H9 (cell line): ENCODE measurements around the gene THRAP3. TPM values are rescaled to one million over a fixed set of nuclear protein-coding genes. Genes with fewer than 3 reads are reported as not detected.

Experiments used
- DNase-seq: peaks from one replicate; pipeline ENCODE4 v3.0.0-alpha.2; 2017
- H2AFZ ChIP-seq: one replicate; pipeline ENCODE4 v1.6.1; 2013; ENCODE audit warnings: mild to moderate bottlenecking, low read length, control low read depth, moderate library complexity
- H2AK5ac ChIP-seq: 2 replicates; pipeline ENCODE4 v1.6.1; 2013; ENCODE audit warnings: low read length, control low read depth, mixed read lengths; ENCODE audit not compliant: insufficient read length
- H2BK120ac ChIP-seq: one replicate; pipeline ENCODE4 v1.6.1; 2013; ENCODE audit warnings: low read depth, mild to moderate bottlenecking, low read length, control low read depth, inconsistent platforms; ENCODE audit not compliant: poor library complexity, severe bottlenecking
- H2BK12ac ChIP-seq: 2 replicates; pipeline ENCODE4 v1.6.1; 2013; ENCODE audit warnings: low read length, control low read depth, mixed read lengths, low read depth; ENCODE audit not compliant: insufficient read length
- H2BK15ac ChIP-seq: 2 replicates; pipeline ENCODE4 v1.6.1; 2013; ENCODE audit warnings: low read depth, low read length, control low read depth
- H2BK20ac ChIP-seq: one replicate; pipeline ENCODE4 v1.6.1; 2013; ENCODE audit warnings: low read depth, mild to moderate bottlenecking, low read length, control low read depth, inconsistent platforms; ENCODE audit not compliant: poor library complexity, severe bottlenecking
- H2BK5ac ChIP-seq: 2 replicates; pipeline ENCODE4 v1.6.1; 2013; ENCODE audit warnings: low read length, control low read depth, mixed read lengths; ENCODE audit not compliant: insufficient read length
- H3K14ac ChIP-seq: 2 replicates; pipeline ENCODE4 v1.6.1; 2013; ENCODE audit warnings: low read length, control low read depth; ENCODE audit not compliant: insufficient read depth
- H3K18ac ChIP-seq: 2 replicates; pipeline ENCODE4 v1.6.1; 2013; ENCODE audit warnings: low read depth, mild to moderate bottlenecking, mixed read lengths, low read length, control low read depth; ENCODE audit not compliant: insufficient read length
- H3K23ac ChIP-seq: 2 replicates; pipeline ENCODE4 v1.6.1; 2013; ENCODE audit warnings: low read length, control low read depth, mixed read lengths, low read depth; ENCODE audit not compliant: insufficient read length
- H3K23me2 ChIP-seq: 2 replicates; pipeline ENCODE4 v1.6.1; 2013; ENCODE audit warnings: low read depth, mild to moderate bottlenecking, mixed read lengths, low read length, control low read depth; ENCODE audit not compliant: insufficient read length, poor library complexity, severe bottlenecking
- H3K27ac ChIP-seq: 2 replicates; pipeline ENCODE4 v1.5.1; 2013; ENCODE audit warnings: low read length, control low read depth, mixed read lengths, low read depth; ENCODE audit not compliant: insufficient read length
- H3K27me3 ChIP-seq: 2 replicates; pipeline ENCODE4 v1.6.1; 2013; ENCODE audit warnings: low read length, control low read depth, inconsistent platforms; ENCODE audit not compliant: insufficient read depth
- H3K4ac ChIP-seq: 2 replicates; pipeline ENCODE4 v1.6.1; 2013; ENCODE audit warnings: low read depth, mild to moderate bottlenecking, control low read depth, inconsistent platforms, low read length, moderate library complexity
- H3K4me1 ChIP-seq: 2 replicates; pipeline ENCODE4 v1.6.1; 2013; ENCODE audit warnings: low read length, control low read depth, inconsistent platforms; ENCODE audit not compliant: insufficient read depth
- H3K4me2 ChIP-seq: 2 replicates; pipeline ENCODE4 v1.6.1; 2013; ENCODE audit warnings: low read length, control low read depth, mixed read lengths; ENCODE audit not compliant: insufficient read length, insufficient read depth
- H3K56ac ChIP-seq: 2 replicates; pipeline ENCODE4 v1.6.1; 2013; ENCODE audit warnings: low read depth, mild to moderate bottlenecking, mixed read lengths, low read length, control low read depth; ENCODE audit not compliant: insufficient read length
- H3K79me1 ChIP-seq: 2 replicates; pipeline ENCODE4 v1.6.1; 2013; ENCODE audit warnings: low read depth, mild to moderate bottlenecking, moderate library complexity, low read length, control low read depth, inconsistent platforms; ENCODE audit not compliant: insufficient read depth, poor library complexity, severe bottlenecking
- H3K79me2 ChIP-seq: 2 replicates; pipeline ENCODE4 v1.6.1; 2013; ENCODE audit warnings: low read length, control low read depth, inconsistent platforms; ENCODE audit not compliant: insufficient read depth
- H3K9ac ChIP-seq: 2 replicates; pipeline ENCODE4 v1.6.1; 2013; ENCODE audit warnings: low read length, control low read depth, mixed read lengths; ENCODE audit not compliant: insufficient read length; ENCODE audit errors: extremely low read depth
- H3K9me3 ChIP-seq: one replicate; pipeline ENCODE4 v1.6.1; 2013; ENCODE audit warnings: low read depth, low read length, inconsistent platforms; ENCODE audit not compliant: control insufficient read depth
- H3T11ph ChIP-seq: one replicate; pipeline ENCODE4 v1.6.1; 2013; ENCODE audit warnings: mild to moderate bottlenecking, low read length, control low read depth, inconsistent platforms
- H4K20me1 ChIP-seq: one replicate; pipeline ENCODE4 v1.6.1; 2013; ENCODE audit not compliant: control insufficient read depth, insufficient read length, insufficient read depth
- H4K5ac ChIP-seq: 2 replicates; pipeline ENCODE4 v1.6.1; 2013; ENCODE audit warnings: low read depth, mild to moderate bottlenecking, mixed read lengths, low read length, control low read depth; ENCODE audit not compliant: insufficient read length
- H4K8ac ChIP-seq: replicated peaks from 2 replicates; pipeline ENCODE4 v1.6.1; 2013; ENCODE audit warnings: low read length, control low read depth, mixed read lengths, low read depth; ENCODE audit not compliant: insufficient read length
- H4K91ac ChIP-seq: 2 replicates; pipeline ENCODE4 v1.6.1; 2013; ENCODE audit warnings: low read depth, mild to moderate bottlenecking, moderate library complexity, mixed read lengths, low read length, control low read depth; ENCODE audit not compliant: insufficient read length
- H3K27ac Mint-ChIP-seq, 3 experiments: 2 replicates in 2 of 3; 3 replicates in 1 of 3; pipeline ENCODE4 v1.8.0; 2020 to 2021; ENCODE audit warnings: mixed read lengths in 3 of 3, mild to moderate bottlenecking in 1 of 3, moderate library complexity in 1 of 3
- H3K27me3 Mint-ChIP-seq: 2 replicates; pipeline ENCODE4 v1.8.0; 2021; ENCODE audit warnings: low read depth, mild to moderate bottlenecking, moderate library complexity, mixed read lengths
- H3K36me3 Mint-ChIP-seq, 3 experiments: 2 replicates in 2 of 3; 3 replicates in 1 of 3; pipeline ENCODE4 v1.8.0; 2020 to 2021; ENCODE audit warnings: low read depth in 3 of 3, mixed read lengths in 3 of 3; ENCODE audit not compliant: insufficient read depth in 1 of 3
- H3K4me1 Mint-ChIP-seq, 2 experiments: 2 replicates each; pipeline ENCODE4 v1.8.0; 2020; ENCODE audit warnings: mixed read lengths in 2 of 2
- H3K4me3 Mint-ChIP-seq, 2 experiments: 2 replicates in 1 of 2; 3 replicates in 1 of 2; pipeline ENCODE4 v1.8.0; 2020 to 2021; ENCODE audit warnings: mild to moderate bottlenecking in 2 of 2, mixed read lengths in 2 of 2, moderate library complexity in 1 of 2
- H3K9me3 Mint-ChIP-seq, 2 experiments: 2 replicates in 1 of 2; 3 replicates in 1 of 2; pipeline ENCODE4 v1.8.0; 2020; ENCODE audit warnings: mild to moderate bottlenecking in 2 of 2, mixed read lengths in 2 of 2, moderate library complexity in 1 of 2
- WGBS: extraction: QIAGEN DNeasy Blood & Tissue Kit; methylation state at CpG from one replicate; pipeline ENCODE4 v1.1.7; 2013; ENCODE audit warnings: missing lambda C conversion rate, low lambda C conversion rate, mixed read lengths; ENCODE audit not compliant: insufficient read length; ENCODE audit errors: extremely low coverage; 5-methylcytosine and 5-hydroxymethylcytosine counted together
- total RNA-seq: library from RNA; stranded (reverse); gene quantifications from 2 replicates; pipeline ENCODE4 v1.2.1, GENCODE V29; 2021
- TF ChIP-seq, protein P1 (sequence below): fragments of 200-600 bp; sonication (generic); conservative IDR thresholded peaks from 3 replicates; pipeline ENCODE4 v1.8.0; 2021; ENCODE audit warnings: antibody characterized with exemption, mild to moderate bottlenecking

Gene THRAP3
- total RNA-seq, 1 experiment from 2014 or later = 186 TPM

DNA sequence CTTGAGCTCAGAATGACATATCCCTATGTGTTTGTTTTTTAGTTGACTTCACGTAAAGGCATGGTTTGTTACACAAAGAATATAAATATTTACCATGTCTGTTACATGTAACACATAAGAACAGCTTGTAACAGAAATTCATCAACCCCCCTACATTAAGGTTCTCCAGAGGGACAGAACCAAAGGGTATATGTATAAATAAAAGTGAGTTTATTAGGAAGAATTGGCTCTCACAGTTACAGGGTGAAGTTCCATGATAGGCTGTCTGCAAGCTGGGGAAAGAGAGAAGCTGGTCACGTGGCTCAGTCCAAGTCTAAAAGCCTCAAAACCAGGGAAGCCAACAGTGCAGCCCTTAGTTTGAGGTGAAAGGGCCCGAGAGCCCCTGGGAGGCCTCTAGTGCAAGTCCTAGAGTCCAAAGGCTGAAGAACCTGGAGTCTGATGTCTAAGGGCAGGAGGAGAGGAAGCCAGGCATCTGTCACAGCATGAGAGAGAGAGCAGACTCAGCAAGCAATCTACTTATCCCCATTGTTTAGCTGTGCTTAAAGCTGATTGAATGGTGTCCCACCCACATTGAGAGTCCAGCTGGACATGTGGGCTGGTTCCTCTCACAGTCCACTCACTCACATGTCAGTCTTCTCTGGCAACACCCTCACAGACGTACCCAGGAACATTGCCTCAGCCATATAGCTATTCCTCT is 15.8 kb downstream of the THRAP3 start:
- Histone ChIP-seq H3K23me2 (no peaks in the 10 kb centered on the region), H4K5ac (no peak overlapping the region), H2BK120ac (no peak overlapping the region), H3K4ac (no peak overlapping the region), H4K20me1 (no peaks in the 10 kb centered on the region), H3K27ac (no peak overlapping the region), H3K4me2 (no peak overlapping the region), H2BK15ac (no peak overlapping the region), H3K23ac (no peak overlapping the region), H3K79me1 (peaks cover 6% of the 10 kb centered on the region), H4K8ac (no peak overlapping the region), H3K79me2 (peaks cover 45% of the 10 kb centered on the region; the same call in 1 of the 2 replicates), H3K9ac (no peak overlapping the region), H3K9me3 (no peaks in the 10 kb centered on the region), H3K4me1 (no peaks in the 10 kb centered on the region), H2BK20ac (no peak overlapping the region), H2AFZ (no peak overlapping the region), H2AK5ac (no peak overlapping the region), H2BK12ac (no peak overlapping the region), H3K27me3 (no peaks in the 10 kb centered on the region), H2BK5ac (no peak overlapping the region), H3K56ac (no peak overlapping the region), H3K18ac (no peak overlapping the region), H3T11ph (no peak overlapping the region), H4K91ac (no peak overlapping the region), H3K14ac (no peak overlapping the region)
- TF ChIP-seq, protein P1, sequence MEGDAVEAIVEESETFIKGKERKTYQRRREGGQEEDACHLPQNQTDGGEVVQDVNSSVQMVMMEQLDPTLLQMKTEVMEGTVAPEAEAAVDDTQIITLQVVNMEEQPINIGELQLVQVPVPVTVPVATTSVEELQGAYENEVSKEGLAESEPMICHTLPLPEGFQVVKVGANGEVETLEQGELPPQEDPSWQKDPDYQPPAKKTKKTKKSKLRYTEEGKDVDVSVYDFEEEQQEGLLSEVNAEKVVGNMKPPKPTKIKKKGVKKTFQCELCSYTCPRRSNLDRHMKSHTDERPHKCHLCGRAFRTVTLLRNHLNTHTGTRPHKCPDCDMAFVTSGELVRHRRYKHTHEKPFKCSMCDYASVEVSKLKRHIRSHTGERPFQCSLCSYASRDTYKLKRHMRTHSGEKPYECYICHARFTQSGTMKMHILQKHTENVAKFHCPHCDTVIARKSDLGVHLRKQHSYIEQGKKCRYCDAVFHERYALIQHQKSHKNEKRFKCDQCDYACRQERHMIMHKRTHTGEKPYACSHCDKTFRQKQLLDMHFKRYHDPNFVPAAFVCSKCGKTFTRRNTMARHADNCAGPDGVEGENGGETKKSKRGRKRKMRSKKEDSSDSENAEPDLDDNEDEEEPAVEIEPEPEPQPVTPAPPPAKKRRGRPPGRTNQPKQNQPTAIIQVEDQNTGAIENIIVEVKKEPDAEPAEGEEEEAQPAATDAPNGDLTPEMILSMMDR = no peak
- H3K27ac Mint-ChIP-seq = peak overlapping the region in 2 of 3 experiments; percentile 37 to 81; a peak in 3 of 7 replicates
- no peak for DNase-seq
- peak overlapping the region in 1 of 2 experiments; percentile 17; a peak in 1 of 5 replicates for H3K4me3 Mint-ChIP-seq
- peaks cover 15 to 48% (median 44%) of the 10 kb centered on the region in 3 experiments; a peak in 6 of 7 replicates for H3K36me3 Mint-ChIP-seq
- no CpG with 5 or more reads among the region's 4 CpGs for WGBS
- H3K27me3 Mint-ChIP-seq = no peaks in the 10 kb centered on the region
- H3K9me3 Mint-ChIP-seq = no peaks in the 10 kb centered on the region; a peak in 1 of 5 replicates
- H3K4me1 Mint-ChIP-seq = peaks cover 13 to 18% of the 10 kb centered on the region in 2 experiments
